HFF-Myc (cell line): ENCODE measurements around the gene ZNF3.
A peak's percentile ranks its signal among the peaks of the same experiment; 100 is the strongest.

ENCODE experiments used
- DNase-seq: peaks from one replicate; pipeline ENCODE4 v3.0.0-alpha.2; 2011; ENCODE audit warnings: low read depth; ENCODE audit errors: extremely low read depth
- H3K4me3 ChIP-seq: replicated peaks from 2 replicates; pipeline ENCODE4 v1.5.1; 2011; ENCODE audit warnings: low read depth, mild to moderate bottlenecking, control low read depth, low read length
- CTCF ChIP-seq: IDR thresholded peaks from 2 replicates; pipeline ENCODE4 v1.5.1; 2012; ENCODE audit warnings: mild to moderate bottlenecking, low read depth, low read length, control low read depth; ENCODE audit errors: missing control alignments

The ZNF3 gene

GRCh38 chr7:100088095-100088620 lies 6.6 kb upstream of the ZNF3 start:
- H3K4me3 ChIP-seq = peak overlapping the region; percentile 93
- no peak for TF ChIP-seq CTCF
- DNase-seq = no peak

- no peak for TF ChIP-seq CTCF
- DNase-seq = peak; percentile 97
- no peak overlapping the region for H3K4me3 ChIP-seq
These were observed 5.7 kb upstream of the ZNF3 start for GRCh38 chr7:100087055-100087750.

GRCh38 chr7:100085515-100085914 lies 4.0 kb upstream of the ZNF3 start:
- no peak for DNase-seq
- TF ChIP-seq CTCF = no peak
- H3K4me3 ChIP-seq = no peak overlapping the region

GRCh38 chr7:100082978-100083377 lies 1.5 kb upstream of the ZNF3 start:
- DNase-seq = no peak
- no peak overlapping the region for H3K4me3 ChIP-seq
- no peak for TF ChIP-seq CTCF

- no peak for DNase-seq
- peak overlapping the region; percentile 92 for H3K4me3 ChIP-seq
- no peak for TF ChIP-seq CTCF
These were observed 502 bp downstream of the ZNF3 start for GRCh38 chr7:100080907-100081534.

- TF ChIP-seq CTCF = no peak
- no peak for DNase-seq
- no peak overlapping the region for H3K4me3 ChIP-seq
These were observed 2.4 kb downstream of the ZNF3 start for GRCh38 chr7:100079024-100079560.
